SK-N-SH (cell line): ENCODE results near the gene NUAK2.

Source experiments
- CTCF ChIP-seq: fragments of 200-600 bp; sonication (generic); IDR thresholded peaks from 2 replicates; pipeline ENCODE4 v1.6.1; 2017; ENCODE audit warnings: antibody characterized with exemption, mild to moderate bottlenecking, moderate library complexity
- EZH2phosphoT487 ChIP-seq: fragments of 200-600 bp; sonication (generic); IDR thresholded peaks from 2 replicates; pipeline ENCODE4 v1.6.1; 2017; ENCODE audit warnings: low read depth, mixed run types, mild to moderate bottlenecking, antibody characterized with exemption, moderate library complexity, borderline replicate concordance
- FOSL2 ChIP-seq: IDR thresholded peaks from 2 replicates; pipeline ENCODE4 v1.4.0; 2012; ENCODE audit warnings: low read depth, mild to moderate bottlenecking, moderate library complexity, borderline replicate concordance
- GABPA ChIP-seq: IDR thresholded peaks from 2 replicates; pipeline ENCODE4 v1.4.0; 2012; ENCODE audit warnings: low read depth, mild to moderate bottlenecking
- GATA2 ChIP-seq: sonication (generic); formaldehyde crosslinking; IDR thresholded peaks from 2 replicates; pipeline ENCODE4 v1.5.0; 2020; ENCODE audit warnings: mild to moderate bottlenecking, missing genetic modification reagents
- MXI1 ChIP-seq: IDR thresholded peaks from 2 replicates; pipeline ENCODE4 v1.6.1; 2012; ENCODE audit warnings: mild to moderate bottlenecking, low read depth, low read length, improper control_type of control experiment
- POLR2AphosphoS5 ChIP-seq: IDR thresholded peaks from 2 replicates; pipeline ENCODE4 v1.6.1; 2012; ENCODE audit warnings: low read depth, low read length
- RAD21 ChIP-seq: IDR thresholded peaks from 2 replicates; pipeline ENCODE4 v1.6.1; 2012; ENCODE audit warnings: mild to moderate bottlenecking, low read length
- SMC3 ChIP-seq: IDR thresholded peaks from 2 replicates; pipeline ENCODE4 v1.6.1; 2012; ENCODE audit warnings: low read depth, low read length, improper control_type of control experiment
- TAF1 ChIP-seq: IDR thresholded peaks from 2 replicates; pipeline ENCODE4 v1.6.1; 2012; ENCODE audit warnings: low read depth, mild to moderate bottlenecking, low read length, moderate library complexity, borderline replicate concordance
- TF ChIP-seq, protein P1 (sequence below): IDR thresholded peaks from 2 replicates; pipeline ENCODE4 v1.4.0; 2012; ENCODE audit warnings: low read depth

DNA sequence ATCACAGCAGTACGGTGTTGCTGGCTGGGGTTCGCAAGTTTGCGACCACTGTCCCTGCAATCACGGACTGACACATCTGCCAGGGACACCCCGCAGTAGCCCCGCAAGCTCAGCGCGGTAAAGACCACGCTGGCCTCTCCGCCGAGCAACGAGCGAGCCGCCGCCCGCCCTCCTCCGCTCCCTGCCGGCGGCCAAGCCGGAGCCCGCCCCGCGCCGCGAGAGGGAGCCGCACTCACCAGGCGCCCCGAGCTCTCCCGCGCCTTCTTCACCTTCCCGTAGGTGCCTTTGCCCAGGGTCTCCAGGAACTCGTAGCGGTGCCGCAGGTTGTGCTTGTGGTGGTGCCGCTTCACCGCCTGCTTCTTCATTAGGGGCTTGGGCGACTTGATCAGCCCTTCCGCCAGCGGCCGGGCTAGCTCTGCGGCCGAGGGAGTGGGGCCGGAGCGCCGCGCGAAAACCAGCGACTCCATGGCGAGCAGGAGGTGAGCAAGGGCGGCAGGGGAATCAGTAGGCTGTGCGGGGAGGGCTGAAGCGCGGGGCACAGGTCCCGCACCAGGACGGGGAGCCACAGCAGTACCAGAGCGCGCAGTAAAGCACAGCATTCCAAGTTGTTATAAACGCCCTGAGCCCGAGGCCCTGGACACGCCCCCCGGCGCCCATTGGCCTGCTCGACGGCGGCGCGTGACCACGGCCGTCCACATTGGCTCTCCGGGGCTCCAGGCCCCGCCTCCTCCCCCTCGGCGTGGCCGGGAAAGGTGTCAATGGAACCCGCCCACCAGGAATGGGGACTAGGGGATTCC is at the start of gene NUAK2:
- TF ChIP-seq CTCF (peak; percentile 45), GABPA (no peak), TAF1 (peak; percentile 71; the same call in 1 of the 2 replicates), POLR2AphosphoS5 (peak; percentile 84), MXI1 (no peak), RAD21 (no peak), FOSL2 (no peak), GATA2 (CRISPR knock-in tag) (no peak), SMC3 (no peak), EZH2phosphoT487 (no peak)
- TF ChIP-seq, protein P1, sequence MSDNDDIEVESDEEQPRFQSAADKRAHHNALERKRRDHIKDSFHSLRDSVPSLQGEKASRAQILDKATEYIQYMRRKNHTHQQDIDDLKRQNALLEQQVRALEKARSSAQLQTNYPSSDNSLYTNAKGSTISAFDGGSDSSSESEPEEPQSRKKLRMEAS, result peak; percentile 68
